ENCODE measurements around the gene FGD5. TPM values are rescaled to one million over a fixed set of nuclear protein-coding genes. Genes with fewer than 3 reads are reported as not detected.

The FGD5 gene
- polyA plus RNA-seq, 1 of the 3 experiments (the other 2 are of a cell fraction), result not detected

DNA sequence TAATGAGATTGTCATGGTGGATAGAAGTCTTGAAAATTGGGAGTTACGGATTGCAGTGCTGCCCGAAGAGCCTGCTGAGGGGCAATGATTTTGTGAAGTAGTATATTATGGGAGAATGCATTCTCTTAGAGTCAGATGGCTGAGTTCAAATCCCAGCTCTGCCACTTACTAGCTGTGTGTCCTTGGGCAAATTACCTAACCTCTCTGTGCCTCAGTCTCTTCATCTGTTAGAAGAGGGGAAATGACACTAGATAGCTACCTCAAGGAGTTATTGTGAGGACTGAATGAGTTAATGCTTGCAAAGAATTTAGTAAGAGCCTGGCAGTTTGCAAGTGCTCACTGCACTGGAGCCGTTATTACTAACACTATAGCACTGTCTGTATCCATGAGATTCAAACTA is 15.4 kb downstream of the FGD5 start:
- no peak overlapping the region for H3K27ac ChIP-seq (ENCODE audit: low read depth in 2 of 2, low read length in 1 of 2)
- no peak for DNase-seq
- 67% methylated on average over 3 of the region's 3 CpGs for WGBS (ENCODE audit: low lambda C conversion rate)
- H3K4me3 ChIP-seq (ENCODE audit: low read depth in 2 of 2, low read length in 1 of 2), result no peak overlapping the region
- peaks cover 17% of the 10 kb centered on the region for H3K27me3 ChIP-seq (ENCODE audit: insufficient read depth)
- TF ChIP-seq TCF12 (IDR thresholded peaks at IDR 0.05) (no peak), NRF1 (IDR thresholded peaks at IDR 0.05; ENCODE audit: low read depth, low read length) (no peak), GABPA (IDR thresholded peaks at IDR 0.05; ENCODE audit: low read depth) (no peak), NFIC (IDR thresholded peaks at IDR 0.05; ENCODE audit: borderline replicate concordance) (no peak), EZH2phosphoT487 (IDR thresholded peaks at IDR 0.05; ENCODE audit: borderline replicate concordance, low read depth) (no peak), FOXM1 (IDR thresholded peaks at IDR 0.05; ENCODE audit: low read depth) (no peak), TAF1 (IDR thresholded peaks at IDR 0.05; ENCODE audit: borderline replicate concordance, low read depth, low read length) (no peak), MXI1 (IDR thresholded peaks at IDR 0.05; ENCODE audit: low read depth, low read length) (no peak), CHD2 (IDR thresholded peaks at IDR 0.05; ENCODE audit: low read length, partially characterized antibody) (no peak), MEF2A (IDR thresholded peaks at IDR 0.05; ENCODE audit: borderline replicate concordance, low read depth) (no peak), RXRA (IDR thresholded peaks at IDR 0.05; ENCODE audit: borderline replicate concordance, low read depth) (no peak), GATA2 (CRISPR knock-in tag; IDR thresholded peaks at IDR 0.05) (no peak), SMC3 (IDR thresholded peaks at IDR 0.05; ENCODE audit: low read depth, low read length) (no peak)
- TF ChIP-seq, protein P1, sequence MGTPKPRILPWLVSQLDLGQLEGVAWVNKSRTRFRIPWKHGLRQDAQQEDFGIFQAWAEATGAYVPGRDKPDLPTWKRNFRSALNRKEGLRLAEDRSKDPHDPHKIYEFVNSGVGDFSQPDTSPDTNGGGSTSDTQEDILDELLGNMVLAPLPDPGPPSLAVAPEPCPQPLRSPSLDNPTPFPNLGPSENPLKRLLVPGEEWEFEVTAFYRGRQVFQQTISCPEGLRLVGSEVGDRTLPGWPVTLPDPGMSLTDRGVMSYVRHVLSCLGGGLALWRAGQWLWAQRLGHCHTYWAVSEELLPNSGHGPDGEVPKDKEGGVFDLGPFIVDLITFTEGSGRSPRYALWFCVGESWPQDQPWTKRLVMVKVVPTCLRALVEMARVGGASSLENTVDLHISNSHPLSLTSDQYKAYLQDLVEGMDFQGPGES (IDR thresholded peaks at IDR 0.05; ENCODE audit: low read depth, low read length), result no peak
- TF ChIP-seq, protein P2, sequence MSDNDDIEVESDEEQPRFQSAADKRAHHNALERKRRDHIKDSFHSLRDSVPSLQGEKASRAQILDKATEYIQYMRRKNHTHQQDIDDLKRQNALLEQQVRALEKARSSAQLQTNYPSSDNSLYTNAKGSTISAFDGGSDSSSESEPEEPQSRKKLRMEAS (IDR thresholded peaks at IDR 0.05; ENCODE audit: low read depth), result no peak
- TF ChIP-seq, protein P3, sequence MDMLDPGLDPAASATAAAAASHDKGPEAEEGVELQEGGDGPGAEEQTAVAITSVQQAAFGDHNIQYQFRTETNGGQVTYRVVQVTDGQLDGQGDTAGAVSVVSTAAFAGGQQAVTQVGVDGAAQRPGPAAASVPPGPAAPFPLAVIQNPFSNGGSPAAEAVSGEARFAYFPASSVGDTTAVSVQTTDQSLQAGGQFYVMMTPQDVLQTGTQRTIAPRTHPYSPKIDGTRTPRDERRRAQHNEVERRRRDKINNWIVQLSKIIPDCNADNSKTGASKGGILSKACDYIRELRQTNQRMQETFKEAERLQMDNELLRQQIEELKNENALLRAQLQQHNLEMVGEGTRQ (IDR thresholded peaks at IDR 0.05; ENCODE audit: borderline replicate concordance, low read depth, low read length), result no peak
- TF ChIP-seq, protein P4, sequence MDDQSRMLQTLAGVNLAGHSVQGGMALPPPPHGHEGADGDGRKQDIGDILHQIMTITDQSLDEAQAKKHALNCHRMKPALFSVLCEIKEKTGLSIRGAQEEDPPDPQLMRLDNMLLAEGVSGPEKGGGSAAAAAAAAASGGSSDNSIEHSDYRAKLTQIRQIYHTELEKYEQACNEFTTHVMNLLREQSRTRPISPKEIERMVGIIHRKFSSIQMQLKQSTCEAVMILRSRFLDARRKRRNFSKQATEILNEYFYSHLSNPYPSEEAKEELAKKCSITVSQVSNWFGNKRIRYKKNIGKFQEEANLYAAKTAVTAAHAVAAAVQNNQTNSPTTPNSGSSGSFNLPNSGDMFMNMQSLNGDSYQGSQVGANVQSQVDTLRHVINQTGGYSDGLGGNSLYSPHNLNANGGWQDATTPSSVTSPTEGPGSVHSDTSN (IDR thresholded peaks at IDR 0.05), result no peak
- H3K4me1 ChIP-seq (ENCODE audit: control insufficient read depth in 1 of 2, insufficient read depth in 2 of 2, low read depth in 1 of 2, low read length in 1 of 2), result peaks cover 0 to 39% of the 10 kb centered on the region in 2 experiments; a peak in 2 of 4 replicates
- no peaks in the 10 kb centered on the region for H3K36me3 ChIP-seq (replicated peaks in 1 of 2; ENCODE audit: control insufficient read depth in 1 of 2, insufficient read depth in 2 of 2, low read length in 1 of 2)
- H4K20me1 ChIP-seq (ENCODE audit: insufficient read depth), result no peaks in the 10 kb centered on the region
- H3K4me2 ChIP-seq, result no peak overlapping the region
- no peaks in the 10 kb centered on the region for H3F3A ChIP-seq (replicated peaks; ENCODE audit: insufficient read depth)
- no peaks in the 10 kb centered on the region for H3K9me2 ChIP-seq
- no peaks in the 10 kb centered on the region for H3K79me2 ChIP-seq (ENCODE audit: insufficient read depth)
- no peaks in the 10 kb centered on the region for H3K9me3 ChIP-seq
- POLR2A ChIA-PET, result no interaction called here
- H3K9ac ChIP-seq, result no peak overlapping the region
- H2AFZ ChIP-seq (ENCODE audit: low read depth), result no peak overlapping the region
- CTCF ChIA-PET, result no interaction called here

All from SK-N-SH (cell line).